HepG2 (cell line): Measurements from ENCODE around the gene ITGAE. TPM values are rescaled to one million over a fixed set of nuclear protein-coding genes. Genes with fewer than 3 reads are reported as not detected.
A peak's percentile ranks its signal among the peaks of the same experiment; 100 is the strongest.

Experiments used
- ATAC-seq: fragments of 200-7000 bp; cut with Tn5 transposase; 3 replicates; pipeline ENCODE4 v1.9.1; 2020; ENCODE audit warnings: mild to moderate bottlenecking, moderate library complexity
- BruUV-seq: library from RNA; stranded (reverse); fragments of 400-500 nt; replicated peaks from 2 replicates; lab custom pipeline; 2021; lab: Mats Ljungman, UMichigan
- CTCF ChIA-PET: fragments of 300-600 bp; formaldehyde crosslinking; extraction: SDS; loops from one replicate; lab custom pipeline; 2021; ENCODE audit warnings: low total read pairs, inconsistent platforms, low intra/inter-chr PET ratio; lab: Yijun Ruan, JAX
- POLR2A ChIA-PET: fragments of 350-600 bp; sonication (Branson Sonifier 250); formaldehyde crosslinking; loops from one replicate; lab custom pipeline; 2020; ENCODE audit warnings: antibody characterized with exemption, inconsistent platforms; lab: Yijun Ruan, JAX
- DNase-seq: peaks from one replicate; pipeline ENCODE4 v3.0.0-alpha.2; 2015; ENCODE audit warnings: low spot score
- FAIRE-seq: peaks from 3 replicates; lab custom pipeline; 2011; peaks lifted over from hg19 to GRCh38; lab: Jason Lieb, UNC
- H2AFZ ChIP-seq: one replicate; pipeline ENCODE4 v1.6.1; 2011; ENCODE audit warnings: low read length, inconsistent platforms
- H3K27ac ChIP-seq: fragments of 300-600 bp; 3 replicates; pipeline ENCODE4 v1.8.0; 2011; ENCODE audit warnings: mixed run types, mild to moderate bottlenecking, mixed read lengths, low read length, inconsistent platforms; ENCODE audit not compliant: insufficient read depth; ENCODE audit errors: extremely low read length
- H3K27me3 ChIP-seq, 2 experiments: fragments of 200-600 bp in 1 of 2; 2 replicates in 1 of 2; 3 replicates in 1 of 2; pipeline versions ENCODE4 v1.6.0 to v1.8.0; 2011; ENCODE audit warnings: low read length in 2 of 2, mild to moderate bottlenecking in 2 of 2, moderate library complexity in 2 of 2, inconsistent platforms in 1 of 2; ENCODE audit not compliant: insufficient read depth in 2 of 2, control insufficient read depth in 1 of 2
- H3K36me3 ChIP-seq, 2 experiments: fragments of 200-600 bp in 1 of 2; replicated peaks in 1 of 2; 2 replicates in 1 of 2; 3 replicates in 1 of 2; pipeline versions ENCODE4 v1.5.1 to v1.8.0; 2011; ENCODE audit warnings: low read length in 2 of 2, inconsistent platforms in 1 of 2; ENCODE audit not compliant: insufficient read depth in 2 of 2, control insufficient read depth in 1 of 2
- H3K4me1 ChIP-seq: 2 replicates; pipeline ENCODE4 v1.5.1; 2012; ENCODE audit warnings: low read length, inconsistent platforms; ENCODE audit not compliant: insufficient read depth
- H3K4me2 ChIP-seq: 2 replicates; pipeline ENCODE4 v1.6.0; 2011; ENCODE audit warnings: low read depth, low read length, inconsistent platforms
- H3K4me3 ChIP-seq, 3 experiments: fragments of 200-600 bp in 1 of 3; sonication (generic), shearing (Covaris generic) in 1 of 3; replicated peaks in 1 of 3; 2 replicates each; pipeline ENCODE4 v1.5.1; 2011 to 2016; ENCODE audit warnings: low read length in 3 of 3, inconsistent platforms in 2 of 3, low read depth in 2 of 3, mild to moderate bottlenecking in 2 of 3, control low read depth in 1 of 3, mixed read lengths in 1 of 3; ENCODE audit not compliant: insufficient read depth in 1 of 3
- H3K79me2 ChIP-seq: one replicate; pipeline ENCODE4 v1.6.1; 2011; ENCODE audit warnings: low read length, inconsistent platforms; ENCODE audit not compliant: insufficient read depth
- H3K9ac ChIP-seq: 2 replicates; pipeline ENCODE4 v1.6.0; 2011; ENCODE audit warnings: mild to moderate bottlenecking, low read depth, low read length, inconsistent platforms; ENCODE audit not compliant: insufficient read depth
- H3K9me3 ChIP-seq: 2 replicates; pipeline ENCODE4 v1.5.1; 2012; ENCODE audit warnings: mild to moderate bottlenecking, low read length
- H4K20me1 ChIP-seq: 2 replicates; pipeline ENCODE4 v1.6.0; 2011; ENCODE audit warnings: inconsistent platforms, mild to moderate bottlenecking, low read length, moderate library complexity; ENCODE audit not compliant: insufficient read depth
- AKNA ChIP-seq: sonication (generic); formaldehyde crosslinking; IDR thresholded peaks from 2 replicates; pipeline ENCODE4 v1.4.0; 2020; ENCODE audit warnings: missing genetic modification reagents, borderline replicate concordance
- NFKB2 ChIP-seq: sonication (generic); formaldehyde crosslinking; IDR thresholded peaks from 2 replicates; pipeline ENCODE4 v1.4.0; 2020; ENCODE audit warnings: missing genetic modification reagents, borderline replicate concordance
- PHF8 ChIP-seq: sonication (generic); formaldehyde crosslinking; IDR thresholded peaks from 2 replicates; pipeline ENCODE4 v1.5.0; 2020; ENCODE audit warnings: missing genetic modification reagents
- PRPF4 ChIP-seq: fragments of 200-400 bp; formaldehyde crosslinking; IDR thresholded peaks from 2 replicates; pipeline ENCODE4 v1.6.1; 2016; ENCODE audit warnings: low read length, low read depth; ENCODE audit not compliant: poor library complexity, severe bottlenecking
- RBM39 ChIP-seq: fragments of 200-400 bp; formaldehyde crosslinking; IDR thresholded peaks from one replicate; pipeline ENCODE4 v1.6.1; 2018; ENCODE audit warnings: antibody characterized with exemption, mild to moderate bottlenecking, low read depth, low read length; ENCODE audit not compliant: poor library complexity, severe bottlenecking
- RFX3 ChIP-seq: IDR thresholded peaks from 2 replicates; pipeline ENCODE4 v1.6.1; 2016; ENCODE audit warnings: missing biosample characterization, missing genetic modification reagents
- RFX5 ChIP-seq: IDR thresholded peaks from 2 replicates; pipeline ENCODE4 v1.6.1; 2011; ENCODE audit warnings: low read depth, low read length, improper control_type of control experiment
- SETDB1 ChIP-seq: sonication (generic); formaldehyde crosslinking; IDR thresholded peaks from 2 replicates; pipeline ENCODE4 v1.5.1; 2020; ENCODE audit warnings: missing genetic modification reagents, mild to moderate bottlenecking, borderline replicate concordance
- THAP8 ChIP-seq: sonication (generic); formaldehyde crosslinking; IDR thresholded peaks from 2 replicates; pipeline ENCODE4 v1.5.1; 2020; ENCODE audit warnings: missing genetic modification reagents, mild to moderate bottlenecking, borderline replicate concordance
- XBP1 ChIP-seq: sonication (generic); formaldehyde crosslinking; IDR thresholded peaks from 2 replicates; pipeline ENCODE4 v1.5.0; 2020; ENCODE audit warnings: missing genetic modification reagents
- ZMYM3 ChIP-seq: sonication (generic); formaldehyde crosslinking; IDR thresholded peaks from 2 replicates; pipeline ENCODE4 v1.5.1; 2020; ENCODE audit warnings: mild to moderate bottlenecking, missing genetic modification reagents
- ZNF20 ChIP-seq: sonication (generic); formaldehyde crosslinking; IDR thresholded peaks from 2 replicates; pipeline ENCODE4 v1.4.0; 2020; ENCODE audit warnings: mild to moderate bottlenecking, moderate library complexity, missing genetic modification reagents
- ZNF264 ChIP-seq: sonication (generic); formaldehyde crosslinking; IDR thresholded peaks from 2 replicates; pipeline ENCODE4 v1.4.0; 2020; ENCODE audit warnings: missing genetic modification reagents
- ZNF280B ChIP-seq: sonication (generic); formaldehyde crosslinking; IDR thresholded peaks from 2 replicates; pipeline ENCODE4 v1.5.0; 2020; ENCODE audit warnings: missing genetic modification reagents, mild to moderate bottlenecking, borderline replicate concordance
- WGBS: methylation state at CpG from one replicate; pipeline ENCODE4 v1.1.6; 2017; ENCODE audit warnings: low lambda C conversion rate; 5-methylcytosine and 5-hydroxymethylcytosine counted together
- in situ Hi-C: cut with HindIII; loops from 2 replicates; pipeline ENCODE4 v1.10.0; 2017; ENCODE audit warnings: low pct_unique_long_range_greater_than_20kb; ENCODE audit not compliant: extremely low pct_ligation_motif_present
- intact Hi-C: fragments of 100-400 bp; cut with micrococcal nuclease; formaldehyde crosslinking; loops from one replicate; pipeline ENCODE4 v1.10.0; 2022; ENCODE audit not compliant: unreplicated experiment
- polyA plus RNA-seq, 8 experiments: library from polyadenylated mRNA; depleted of rRNA in 3 of 8; stranded (reverse) in 7 of 8; unstranded in 1 of 8; fragments of >200 nt; fragmentation: Illumina TruSeq in 4 of 8; extraction: Trizol in 4 of 8; gene quantifications; 2 replicates each; pipeline versions ENCODE4 v1.2.1 to v1.2.3, GENCODE V29; 2011 to 2016; ENCODE audit warnings: low read depth in 4 of 8, missing spikeins in 1 of 8, mixed read lengths in 1 of 8; ENCODE audit not compliant: insufficient read depth in 1 of 8
- total RNA-seq, 5 experiments: library from RNA; depleted of rRNA; stranded (reverse); fragments of >200 nt; fragmentation: Illumina TruSeq; extraction: Trizol; gene quantifications; 2 replicates each; pipeline ENCODE4 v1.2.3, GENCODE V29; 2016; ENCODE audit warnings: low read depth in 1 of 5
- TF ChIP-seq, protein P1 (sequence below): sonication (generic); formaldehyde crosslinking; IDR thresholded peaks from 2 replicates; pipeline ENCODE4 v1.4.0; 2020; ENCODE audit warnings: missing genetic modification reagents, mild to moderate bottlenecking, borderline replicate concordance

Gene ITGAE
- total and polyA plus RNA-seq, 2 of the 13 experiments (the other 11 are each of a cell fraction or from before 2014, with no cell fraction given) = 42.3 to 49.0 TPM

DNA sequence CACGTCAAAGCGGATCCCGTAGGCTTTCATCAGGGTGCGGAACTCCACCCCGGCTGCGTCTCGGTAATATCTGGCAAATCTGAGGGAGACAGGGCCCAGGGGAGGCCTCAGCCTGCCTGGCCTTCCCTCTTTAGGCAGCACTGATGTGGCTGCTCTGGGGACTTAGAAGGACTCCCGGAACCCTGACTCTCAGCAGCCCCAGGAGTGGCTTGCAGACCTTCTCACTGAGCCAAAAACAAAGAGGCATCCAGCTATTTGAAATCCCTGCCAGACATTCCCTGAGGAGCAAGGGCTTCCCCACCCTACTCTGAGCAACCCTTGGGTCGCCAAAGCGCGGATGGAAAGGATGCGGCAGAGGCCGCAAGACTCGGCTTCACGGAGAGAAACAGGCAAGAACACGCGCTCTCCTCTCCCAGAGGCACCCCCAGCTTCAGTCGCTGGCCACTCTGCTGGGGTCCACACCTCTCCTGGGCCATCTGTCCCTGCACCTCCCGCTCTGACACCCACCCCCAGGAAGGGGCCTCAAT, 112.9 kb downstream of the ITGAE start:
- Histone ChIP-seq H3K4me3 (no peak overlapping the region), H3K27me3 (peaks cover 0 to 1% of the 10 kb centered on the region in 2 experiments; a peak in 2 of 5 replicates), H3K27ac (no peak overlapping the region), H3K9ac (no peak overlapping the region), H3K4me1 (no peaks in the 10 kb centered on the region), H3K79me2 (no peaks in the 10 kb centered on the region), H3K36me3 (no peaks in the 10 kb centered on the region), H3K4me2 (no peak overlapping the region), H3K9me3 (no peaks in the 10 kb centered on the region), H2AFZ (no peak overlapping the region), H4K20me1 (no peaks in the 10 kb centered on the region)
- DNase-seq (no peak), FAIRE-seq (no peak), ATAC-seq (peak; percentile 12; the same call in 2 of the 3 replicates)
- intact Hi-C loops (no loop called here), in situ Hi-C loops (no loop called here)
- CTCF ChIA-PET = no interaction called here
- 57% methylated on average over 14 of the region's 19 CpGs for WGBS
- no TSS peak for BruUV-seq
- TF ChIP-seq PRPF4 (no peak), XBP1 (CRISPR knock-in tag) (no peak), NFKB2 (no peak), RBM39 (no peak), ZNF20 (CRISPR knock-in tag) (no peak), RFX3 (CRISPR knock-in tag) (no peak), RFX5 (no peak), PHF8 (CRISPR knock-in tag) (no peak), AKNA (CRISPR knock-in tag) (no peak), SETDB1 (CRISPR knock-in tag) (no peak), THAP8 (CRISPR knock-in tag) (no peak), ZNF264 (no peak), ZMYM3 (CRISPR knock-in tag) (no peak), ZNF280B (CRISPR knock-in tag) (no peak)
- TF ChIP-seq, protein P1, sequence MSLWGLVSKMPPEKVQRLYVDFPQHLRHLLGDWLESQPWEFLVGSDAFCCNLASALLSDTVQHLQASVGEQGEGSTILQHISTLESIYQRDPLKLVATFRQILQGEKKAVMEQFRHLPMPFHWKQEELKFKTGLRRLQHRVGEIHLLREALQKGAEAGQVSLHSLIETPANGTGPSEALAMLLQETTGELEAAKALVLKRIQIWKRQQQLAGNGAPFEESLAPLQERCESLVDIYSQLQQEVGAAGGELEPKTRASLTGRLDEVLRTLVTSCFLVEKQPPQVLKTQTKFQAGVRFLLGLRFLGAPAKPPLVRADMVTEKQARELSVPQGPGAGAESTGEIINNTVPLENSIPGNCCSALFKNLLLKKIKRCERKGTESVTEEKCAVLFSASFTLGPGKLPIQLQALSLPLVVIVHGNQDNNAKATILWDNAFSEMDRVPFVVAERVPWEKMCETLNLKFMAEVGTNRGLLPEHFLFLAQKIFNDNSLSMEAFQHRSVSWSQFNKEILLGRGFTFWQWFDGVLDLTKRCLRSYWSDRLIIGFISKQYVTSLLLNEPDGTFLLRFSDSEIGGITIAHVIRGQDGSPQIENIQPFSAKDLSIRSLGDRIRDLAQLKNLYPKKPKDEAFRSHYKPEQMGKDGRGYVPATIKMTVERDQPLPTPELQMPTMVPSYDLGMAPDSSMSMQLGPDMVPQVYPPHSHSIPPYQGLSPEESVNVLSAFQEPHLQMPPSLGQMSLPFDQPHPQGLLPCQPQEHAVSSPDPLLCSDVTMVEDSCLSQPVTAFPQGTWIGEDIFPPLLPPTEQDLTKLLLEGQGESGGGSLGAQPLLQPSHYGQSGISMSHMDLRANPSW (CRISPR knock-in tag) = no peak
- POLR2A ChIA-PET = no interaction called here
